ENCODE results near the gene SEZ6L.

DNA sequence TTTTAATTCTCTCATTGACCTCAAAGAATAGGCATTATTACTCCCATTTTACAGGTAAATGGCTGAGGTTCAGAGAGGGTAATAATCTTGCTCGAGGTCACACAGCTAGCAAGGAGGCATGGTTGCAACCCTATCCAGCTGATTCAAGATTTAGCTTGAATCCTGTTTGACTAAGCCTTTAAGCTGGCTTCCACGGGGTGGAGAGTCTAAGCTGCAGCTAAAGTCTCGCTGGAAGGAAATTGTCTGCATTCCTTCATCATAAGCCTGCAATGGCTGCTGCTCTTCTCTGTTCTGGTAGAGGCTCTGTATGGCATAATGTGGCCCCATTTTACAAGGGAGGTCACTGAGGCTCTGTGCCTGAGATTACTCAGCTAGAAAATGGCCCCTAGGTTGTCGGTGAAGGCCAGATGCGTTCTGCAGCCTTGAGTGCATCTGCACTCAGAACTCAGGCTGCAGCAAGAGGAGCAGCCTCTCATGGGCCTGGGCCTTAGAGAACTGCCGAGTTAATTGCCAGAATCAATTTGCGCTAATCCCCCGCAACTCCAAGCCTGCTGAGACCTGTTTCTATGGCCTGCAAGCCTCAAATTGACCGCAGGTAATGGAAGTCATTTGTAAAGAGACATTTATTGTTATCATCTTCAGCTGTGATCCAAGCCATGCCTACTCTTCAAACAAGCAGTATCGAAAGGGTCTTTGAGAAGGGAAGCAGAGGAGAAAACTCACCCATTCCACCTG, 44.1 kb upstream of the SEZ6L start:
- TF ChIP-seq EZH2 (IDR thresholded peaks at IDR 0.05) (no peak), POLR2AphosphoS5 (IDR thresholded peaks at IDR 0.05; ENCODE audit: borderline replicate concordance, low read depth, low read length) (no peak), FOXP2 (optimal IDR thresholded peaks at IDR 0.05; ENCODE audit: control extremely low read depth, extremely low read length, insufficient read depth) (no peak)
